GM12892 (cell line): ENCODE data around the gene ZFP64.

Experiments
- POLR2A ChIP-seq: IDR thresholded peaks from 2 replicates; pipeline ENCODE4 v1.6.1; 2011; ENCODE audit warnings: low read depth, low read length, control low read depth
- POLR2AphosphoS5 ChIP-seq: IDR thresholded peaks from 2 replicates; pipeline ENCODE4 v1.6.1; 2011; ENCODE audit warnings: low read depth, low read length, control low read depth

DNA sequence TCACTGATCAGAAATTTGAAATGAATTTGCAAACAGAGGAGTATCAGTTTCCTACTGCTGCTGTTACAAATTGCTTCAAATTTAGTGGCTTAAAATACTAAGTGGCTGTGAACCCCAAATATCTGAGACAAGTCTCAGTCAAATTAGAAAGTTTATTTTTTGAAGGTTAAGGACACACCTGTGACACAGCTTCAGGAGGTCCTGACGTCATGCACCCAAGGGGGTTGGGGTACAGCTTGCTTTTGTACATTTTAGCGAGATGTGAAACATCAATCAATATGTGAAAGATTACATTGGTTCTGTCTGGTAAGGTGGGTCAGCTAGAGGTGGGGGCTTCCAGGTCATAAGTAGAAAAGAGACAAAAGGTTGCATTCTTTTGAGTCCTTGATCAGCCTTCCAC is 21.4 kb upstream of the ZFP64 start:
- TF ChIP-seq POLR2A (no peak), POLR2AphosphoS5 (no peak)
